Chondrocyte (in vitro differentiated cells): ENCODE data around the gene ST3GAL6. TPM values are rescaled to one million over a fixed set of nuclear protein-coding genes. Genes with fewer than 3 reads are reported as not detected.

Experiments
- DNase-seq: peaks from one replicate; pipeline ENCODE4 v3.0.0; 2021; ENCODE audit warnings: mixed read lengths, low spot score
- H3K27ac Mint-ChIP-seq: one replicate; pipeline ENCODE4 v1.8.0; 2021; ENCODE audit warnings: mild to moderate bottlenecking, moderate library complexity, mixed read lengths; ENCODE audit not compliant: unreplicated experiment
- H3K27me3 Mint-ChIP-seq: 2 replicates; pipeline ENCODE4 v1.8.0; 2021; ENCODE audit warnings: low read depth, mixed read lengths
- H3K36me3 Mint-ChIP-seq: 2 replicates; pipeline ENCODE4 v1.8.0; 2021; ENCODE audit warnings: low read depth, mixed read lengths
- H3K4me1 Mint-ChIP-seq: 2 replicates; pipeline ENCODE4 v1.8.0; 2021; ENCODE audit warnings: low read depth, mild to moderate bottlenecking, mixed read lengths
- H3K4me3 Mint-ChIP-seq: one replicate; pipeline ENCODE4 v1.8.0; 2021; ENCODE audit warnings: mild to moderate bottlenecking, moderate library complexity, mixed read lengths; ENCODE audit not compliant: unreplicated experiment
- H3K9me3 Mint-ChIP-seq: 2 replicates; pipeline ENCODE4 v1.8.0; 2021; ENCODE audit warnings: low read depth, mixed read lengths
- CTCF ChIP-seq: fragments of 200-600 bp; sonication (generic); IDR thresholded peaks from 2 replicates; pipeline ENCODE4 v1.5.0; 2021; ENCODE audit warnings: antibody characterized with exemption, mild to moderate bottlenecking, moderate library complexity
- total RNA-seq: library from RNA; stranded (reverse); gene quantifications from 3 replicates; pipeline ENCODE4 v1.2.1, GENCODE V29; 2021

Gene ST3GAL6
- total RNA-seq, 1 donor from 2014 or later: 0.32 TPM

- H3K27ac Mint-ChIP-seq: no peak overlapping the region
- DNase-seq: no peak
- H3K4me3 Mint-ChIP-seq: no peak overlapping the region
Observed at GRCh38 chr3:98730338-98730737, 32.8 kb upstream of the ST3GAL6 start.

GRCh38 chr3:98730886-98731537, 32.1 kb upstream of the ST3GAL6 start:
- Mint-ChIP-seq H3K9me3 (no peaks in the 10 kb centered on the region), H3K4me1 (peaks cover 14% of the 10 kb centered on the region), H3K27ac (no peak overlapping the region), H3K4me3 (no peak overlapping the region), H3K27me3 (peaks cover 48% of the 10 kb centered on the region), H3K36me3 (no peaks in the 10 kb centered on the region)
- no peak for TF ChIP-seq CTCF
- no peak for DNase-seq

More at GRCh38 chr3:98730338-98730737, 32.8 kb upstream of the ST3GAL6 start:
- no peak for TF ChIP-seq CTCF
- Mint-ChIP-seq H3K9me3 (no peaks in the 10 kb centered on the region), H3K27me3 (peaks cover 48% of the 10 kb centered on the region), H3K36me3 (no peaks in the 10 kb centered on the region), H3K4me1 (peaks cover 14% of the 10 kb centered on the region)

- H3K4me3 Mint-ChIP-seq: peak overlapping the region; percentile 75
- peaks cover 51% of the 10 kb centered on the region for H3K27me3 Mint-ChIP-seq
- TF ChIP-seq CTCF: no peak
- no peaks in the 10 kb centered on the region for H3K9me3 Mint-ChIP-seq
- peaks cover 14% of the 10 kb centered on the region for H3K4me1 Mint-ChIP-seq
- peaks cover 2% of the 10 kb centered on the region for H3K36me3 Mint-ChIP-seq
- H3K27ac Mint-ChIP-seq: no peak overlapping the region
- no peak for DNase-seq
Observed at GRCh38 chr3:98731720-98732285, 31.3 kb upstream of the ST3GAL6 start.

GRCh38 chr3:98732286-98733052, 30.7 kb upstream of the ST3GAL6 start:
- Mint-ChIP-seq H3K36me3 (peaks cover 2% of the 10 kb centered on the region), H3K27ac (no peak overlapping the region), H3K4me1 (peaks cover 14% of the 10 kb centered on the region), H3K9me3 (no peaks in the 10 kb centered on the region), H3K4me3 (peak overlapping the region; percentile 75), H3K27me3 (peaks cover 46% of the 10 kb centered on the region)
- DNase-seq: no peak
- TF ChIP-seq CTCF: peak; percentile 24

- no peak for DNase-seq
- H3K9me3 Mint-ChIP-seq: no peaks in the 10 kb centered on the region
- no peak for TF ChIP-seq CTCF
- H3K4me3 Mint-ChIP-seq: peak overlapping the region; percentile 75
- peaks cover 44% of the 10 kb centered on the region for H3K27me3 Mint-ChIP-seq
- H3K4me1 Mint-ChIP-seq: peaks cover 14% of the 10 kb centered on the region
- H3K36me3 Mint-ChIP-seq: peaks cover 2% of the 10 kb centered on the region
- H3K27ac Mint-ChIP-seq: no peak overlapping the region
Observed at GRCh38 chr3:98733053-98733811, 29.9 kb upstream of the ST3GAL6 start.
